ENCODE results near the gene OR4E1. TPM values are rescaled to one million over a fixed set of nuclear protein-coding genes. Genes with fewer than 3 reads are reported as not detected.
A peak's percentile ranks its signal among the peaks of the same experiment; 100 is the strongest.

Gene OR4E1
- total RNA-seq, 6 donors from 2014 or later = not detected

- no peak for TF ChIP-seq POLR2AphosphoS5 (IDR thresholded peaks at IDR 0.05)
- TF ChIP-seq POLR2A (IDR thresholded peaks at IDR 0.05) = no peak
- peak; percentile 47 to 74 (median 62) for TF ChIP-seq CTCF (IDR thresholded peaks at IDR 0.05)
- no peak for TF ChIP-seq EP300 (IDR thresholded peaks at IDR 0.05)
- H3K36me3 ChIP-seq = no peaks in the 10 kb centered on the region
- no peaks in the 10 kb centered on the region for H3K4me1 ChIP-seq
- 32 to 37% methylated on average over 3 of the region's 3 CpGs for whole genome bisulfite sequencing, 2 donors
- H3K27ac ChIP-seq = no peak overlapping the region
- ATAC-seq (ENCODE audit: low FRiP score in 2 of 2) (peak in 1 of 2 donors; percentile 64), DNase-seq (no peak)
- no peak overlapping the region for H3K4me3 ChIP-seq
- no peaks in the 10 kb centered on the region for H3K27me3 ChIP-seq
- no peaks in the 10 kb centered on the region for H3K9me3 ChIP-seq
These were observed 37.8 kb upstream of the OR4E1 start for GRCh38 chr14:21711360-21711961.

- no peak overlapping the region for H3K4me3 ChIP-seq
- H3K4me1 ChIP-seq = peaks cover 0 to 4% (median 0%) of the 10 kb centered on the region in 4 donors
- no peak for DNase-seq
- H3K27ac ChIP-seq = no peak overlapping the region
- no peaks in the 10 kb centered on the region for H3K36me3 ChIP-seq
- H3K27me3 ChIP-seq = no peaks in the 10 kb centered on the region
- no peaks in the 10 kb centered on the region for H3K9me3 ChIP-seq
- no peak for ATAC-seq (ENCODE audit: low FRiP score in 2 of 2)
- no peak for TF ChIP-seq CTCF (IDR thresholded peaks at IDR 0.05)
These were observed 30.7 kb upstream of the OR4E1 start for GRCh38 chr14:21704338-21704737.

- H3K27ac ChIP-seq = no peak overlapping the region
- no peaks in the 10 kb centered on the region for H3K27me3 ChIP-seq
- H3K36me3 ChIP-seq = no peaks in the 10 kb centered on the region
- H3K4me3 ChIP-seq = no peak overlapping the region
- no peaks in the 10 kb centered on the region for H3K9me3 ChIP-seq
- 59 to 65% methylated on average over 2 of the region's 2 CpGs for WGBS, 2 donors
- no peak for ATAC-seq (ENCODE audit: low FRiP score in 2 of 2)
- DNase-seq = no peak
- H3K4me1 ChIP-seq = peaks cover 0 to 4% (median 0%) of the 10 kb centered on the region in 4 donors
- TF ChIP-seq CTCF (IDR thresholded peaks at IDR 0.05) (no peak), POLR2A (IDR thresholded peaks at IDR 0.05) (no peak), POLR2AphosphoS5 (IDR thresholded peaks at IDR 0.05) (no peak), EP300 (IDR thresholded peaks at IDR 0.05) (no peak)
These were observed 30.0 kb upstream of the OR4E1 start for GRCh38 chr14:21703357-21704326.

GRCh38 chr14:21702316-21702715, 28.7 kb upstream of the OR4E1 start:
- H3K36me3 ChIP-seq = no peaks in the 10 kb centered on the region
- peaks cover 0 to 4% (median 0%) of the 10 kb centered on the region in 4 donors for H3K4me1 ChIP-seq
- WGBS, 2 donors = 77 to 82% methylated on average over 2 of the region's 2 CpGs
- H3K9me3 ChIP-seq = no peaks in the 10 kb centered on the region
- H3K4me3 ChIP-seq = no peak overlapping the region
- no peak overlapping the region for H3K27ac ChIP-seq
- H3K27me3 ChIP-seq = no peaks in the 10 kb centered on the region
- TF ChIP-seq EP300 (IDR thresholded peaks at IDR 0.05) (no peak), POLR2A (IDR thresholded peaks at IDR 0.05) (no peak), CTCF (IDR thresholded peaks at IDR 0.05) (no peak), POLR2AphosphoS5 (IDR thresholded peaks at IDR 0.05) (no peak)
- DNase-seq (no peak), ATAC-seq (ENCODE audit: low FRiP score in 2 of 2) (no peak)

Data from upper lobe of left lung (tissue), 6 donors.